ENCODE measurements around the gene NR6A1. TPM values are rescaled to one million over a fixed set of nuclear protein-coding genes. Genes with fewer than 3 reads are reported as not detected.

Gene NR6A1
- total RNA-seq, 1 experiment from 2014 or later, result 99.3 TPM

DNA sequence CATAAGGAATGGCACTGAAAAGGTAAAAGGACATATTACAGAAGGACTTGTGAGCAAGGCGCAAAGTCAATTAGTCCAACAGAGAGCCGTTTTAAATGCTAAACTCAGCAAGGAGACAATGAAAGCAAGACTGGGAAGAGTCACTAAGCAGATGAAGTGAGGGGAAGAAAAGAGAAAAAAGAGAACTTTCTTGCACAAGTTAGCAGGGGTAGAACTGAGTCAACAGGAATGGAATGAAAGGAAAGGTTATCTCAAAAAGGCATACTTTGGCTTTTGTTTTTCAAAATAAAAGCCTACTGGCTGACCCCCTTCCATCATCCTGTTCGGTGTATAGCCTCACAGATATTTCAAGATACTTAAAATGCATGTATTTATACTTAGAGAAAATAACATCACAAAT lies 75.0 kb downstream of the NR6A1 start:
- H3K9me3 ChIP-seq (ENCODE audit: control insufficient read depth, low read depth, low read length), result no peaks in the 10 kb centered on the region
- no peak overlapping the region for H2BK5ac ChIP-seq (ENCODE audit: insufficient read length, low read length)
- DNase-seq, result no peak
- no peak overlapping the region for H4K8ac ChIP-seq (replicated peaks; ENCODE audit: insufficient read length, low read depth, low read length)
- Mint-ChIP-seq H3K36me3 (ENCODE audit: insufficient read depth in 1 of 3, low read depth in 3 of 3) (no peaks in the 10 kb centered on the region), H3K4me1 (peaks cover 55 to 56% of the 10 kb centered on the region in 2 experiments), H3K4me3 (peak overlapping the region in 1 of 2 experiments; percentile 1; a peak in 1 of 5 replicates), H3K27me3 (ENCODE audit: low read depth) (no peaks in the 10 kb centered on the region), H3K9me3 (no peaks in the 10 kb centered on the region), H3K27ac (peak overlapping the region in 1 of 3 experiments; percentile 86; a peak in 2 of 7 replicates)
- TF ChIP-seq, protein P1, sequence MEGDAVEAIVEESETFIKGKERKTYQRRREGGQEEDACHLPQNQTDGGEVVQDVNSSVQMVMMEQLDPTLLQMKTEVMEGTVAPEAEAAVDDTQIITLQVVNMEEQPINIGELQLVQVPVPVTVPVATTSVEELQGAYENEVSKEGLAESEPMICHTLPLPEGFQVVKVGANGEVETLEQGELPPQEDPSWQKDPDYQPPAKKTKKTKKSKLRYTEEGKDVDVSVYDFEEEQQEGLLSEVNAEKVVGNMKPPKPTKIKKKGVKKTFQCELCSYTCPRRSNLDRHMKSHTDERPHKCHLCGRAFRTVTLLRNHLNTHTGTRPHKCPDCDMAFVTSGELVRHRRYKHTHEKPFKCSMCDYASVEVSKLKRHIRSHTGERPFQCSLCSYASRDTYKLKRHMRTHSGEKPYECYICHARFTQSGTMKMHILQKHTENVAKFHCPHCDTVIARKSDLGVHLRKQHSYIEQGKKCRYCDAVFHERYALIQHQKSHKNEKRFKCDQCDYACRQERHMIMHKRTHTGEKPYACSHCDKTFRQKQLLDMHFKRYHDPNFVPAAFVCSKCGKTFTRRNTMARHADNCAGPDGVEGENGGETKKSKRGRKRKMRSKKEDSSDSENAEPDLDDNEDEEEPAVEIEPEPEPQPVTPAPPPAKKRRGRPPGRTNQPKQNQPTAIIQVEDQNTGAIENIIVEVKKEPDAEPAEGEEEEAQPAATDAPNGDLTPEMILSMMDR (conservative IDR thresholded peaks at IDR 0.05), result no peak
- no peaks in the 10 kb centered on the region for H4K20me1 ChIP-seq (ENCODE audit: control insufficient read depth, insufficient read depth, insufficient read length)
- no peak overlapping the region for H2BK12ac ChIP-seq (ENCODE audit: insufficient read length, low read depth, low read length)
- H3K9ac ChIP-seq (ENCODE audit: extremely low read depth, insufficient read length, low read length), result no peak overlapping the region
- H3K4ac ChIP-seq (ENCODE audit: low read depth, low read length), result no peak overlapping the region
- no peak overlapping the region for H2AFZ ChIP-seq (ENCODE audit: low read length)
- WGBS (ENCODE audit: extremely low coverage, insufficient read length, low lambda C conversion rate), result no CpG with 5 or more reads among the region's 3 CpGs
- H4K5ac ChIP-seq (ENCODE audit: insufficient read length, low read depth, low read length), result no peak overlapping the region
- no peak overlapping the region for H3K4me2 ChIP-seq (ENCODE audit: insufficient read depth, insufficient read length, low read length)
- H2BK15ac ChIP-seq (ENCODE audit: low read depth, low read length), result no peak overlapping the region
- no peaks in the 10 kb centered on the region for H3K79me1 ChIP-seq (ENCODE audit: insufficient read depth, low read depth, low read length, poor library complexity, severe bottlenecking)
- 0 out of 2 replicates have a peak, but pooled peaks cover 2% of the 10 kb centered on the region for H3K79me2 ChIP-seq (ENCODE audit: insufficient read depth, low read length)
- H3K27me3 ChIP-seq (ENCODE audit: insufficient read depth, low read length), result no peaks in the 10 kb centered on the region
- no peak overlapping the region for H3T11ph ChIP-seq (ENCODE audit: low read length)
- H2BK20ac ChIP-seq (ENCODE audit: low read depth, low read length, poor library complexity, severe bottlenecking), result no peak overlapping the region
- no peak overlapping the region for H3K14ac ChIP-seq (ENCODE audit: insufficient read depth, low read length)
- H3K4me1 ChIP-seq (ENCODE audit: insufficient read depth, low read length), result peaks cover 2% of the 10 kb centered on the region; the same call in 1 of the 2 replicates
- H3K27ac ChIP-seq (ENCODE audit: insufficient read length, low read depth, low read length), result no peak overlapping the region
- H4K91ac ChIP-seq (ENCODE audit: insufficient read length, low read depth, low read length), result no peak overlapping the region
- H3K18ac ChIP-seq (ENCODE audit: insufficient read length, low read depth, low read length), result no peak overlapping the region
- no peak overlapping the region for H3K23ac ChIP-seq (ENCODE audit: insufficient read length, low read depth, low read length)
- H3K56ac ChIP-seq (ENCODE audit: insufficient read length, low read depth, low read length), result no peak overlapping the region
- no peaks in the 10 kb centered on the region for H3K23me2 ChIP-seq (ENCODE audit: insufficient read length, low read depth, low read length, poor library complexity, severe bottlenecking)
- H2AK5ac ChIP-seq (ENCODE audit: insufficient read length, low read length), result no peak overlapping the region
- H2BK120ac ChIP-seq (ENCODE audit: low read depth, low read length, poor library complexity, severe bottlenecking), result no peak overlapping the region

Data from H9 (cell line).